Liver (tissue), 3 donors: ENCODE measurements around the gene SPSB1.

Experiments
- NR2F2 ChIP-seq: IDR thresholded peaks from 2 replicates; pipeline ENCODE4 v1.6.1; 2016; ENCODE audit warnings: antibody characterized with exemption
- RAD21 ChIP-seq, 2 donors: IDR thresholded peaks; 2 replicates each; pipeline ENCODE4 v1.6.1; 2016; ENCODE audit warnings: antibody characterized with exemption in 2 of 2, mild to moderate bottlenecking in 2 of 2
- RXRA ChIP-seq, 2 donors: IDR thresholded peaks; 2 replicates each; pipeline ENCODE4 v1.6.1; 2017 to 2018; ENCODE audit warnings: antibody characterized with exemption in 2 of 2, mild to moderate bottlenecking in 1 of 2
- TAF1 ChIP-seq: conservative IDR thresholded peaks from 2 replicates; pipeline ENCODE4 v1.6.1; 2016; ENCODE audit warnings: antibody characterized with exemption, mild to moderate bottlenecking
- TF ChIP-seq, protein P1 (sequence below): fragments of 150-350 bp; IDR thresholded peaks from 2 replicates; pipeline ENCODE4 v1.5.1; 2017; ENCODE audit warnings: improper control_type of control experiment, low read depth, low read length; ENCODE audit not compliant: missing input control
- TF ChIP-seq, protein P2 (sequence below): IDR thresholded peaks from 2 replicates; pipeline ENCODE4 v1.6.1; 2016; ENCODE audit warnings: antibody characterized with exemption
- TF ChIP-seq, protein P3 (sequence below): IDR thresholded peaks from 2 replicates; pipeline ENCODE4 v1.6.1; 2016; ENCODE audit warnings: antibody characterized with exemption
- TF ChIP-seq, protein P4 (sequence below): IDR thresholded peaks from 2 replicates; pipeline ENCODE4 v1.6.1; 2016; ENCODE audit warnings: antibody characterized with exemption, mild to moderate bottlenecking
- donor health status: healthy.
- donor health status: healthy.

DNA sequence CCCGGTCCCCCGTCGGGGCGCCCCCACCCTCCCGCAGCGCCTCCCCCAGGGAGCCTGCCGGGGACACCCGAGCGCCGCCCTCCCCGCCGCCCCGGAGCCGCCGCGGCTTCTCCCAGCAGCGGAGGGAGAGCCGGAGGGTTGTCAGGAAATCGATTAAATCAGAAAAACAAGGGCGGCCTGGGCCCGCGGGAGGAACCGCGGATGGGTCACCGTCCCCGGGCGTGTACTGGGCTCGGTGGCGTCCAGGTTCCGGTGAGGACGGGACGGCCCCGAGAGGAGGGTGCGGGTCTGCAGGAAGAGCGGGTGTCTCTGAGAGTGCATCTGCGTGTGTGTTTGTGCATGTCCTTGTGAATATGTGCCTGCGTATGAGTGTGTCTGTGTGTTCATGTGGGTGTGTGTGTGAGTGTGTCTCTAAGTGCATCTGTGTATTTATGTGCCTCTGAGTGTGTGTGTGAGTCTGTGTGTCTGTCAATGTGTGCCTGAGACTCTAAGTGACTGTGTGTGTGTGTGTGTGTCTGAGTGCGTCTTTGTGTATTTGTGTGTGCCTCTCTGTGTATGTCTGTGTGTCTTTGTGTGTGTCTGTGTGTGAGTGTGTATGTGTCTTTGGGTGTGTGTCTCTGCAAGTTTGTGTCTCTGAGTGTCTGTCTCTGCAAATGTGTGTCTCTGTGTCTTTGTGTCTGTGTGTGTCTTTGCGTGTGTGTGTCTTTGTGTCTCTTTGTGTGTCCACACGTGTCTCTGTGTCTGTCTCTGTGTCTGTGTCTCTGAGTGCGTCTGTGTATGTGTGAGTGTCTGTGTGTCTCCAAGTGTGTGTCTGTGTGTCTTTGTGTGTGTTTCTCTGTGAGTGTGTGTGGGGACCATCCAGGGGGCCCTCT is 1.1 kb downstream of the SPSB1 start:
- TF ChIP-seq RAD21 (IDR thresholded peaks at IDR 0.05) (peak in 1 of 2 donors; percentile 41), RXRA (IDR thresholded peaks at IDR 0.05) (no peak), TAF1 (no peak), NR2F2 (no peak)
- TF ChIP-seq, protein P1, sequence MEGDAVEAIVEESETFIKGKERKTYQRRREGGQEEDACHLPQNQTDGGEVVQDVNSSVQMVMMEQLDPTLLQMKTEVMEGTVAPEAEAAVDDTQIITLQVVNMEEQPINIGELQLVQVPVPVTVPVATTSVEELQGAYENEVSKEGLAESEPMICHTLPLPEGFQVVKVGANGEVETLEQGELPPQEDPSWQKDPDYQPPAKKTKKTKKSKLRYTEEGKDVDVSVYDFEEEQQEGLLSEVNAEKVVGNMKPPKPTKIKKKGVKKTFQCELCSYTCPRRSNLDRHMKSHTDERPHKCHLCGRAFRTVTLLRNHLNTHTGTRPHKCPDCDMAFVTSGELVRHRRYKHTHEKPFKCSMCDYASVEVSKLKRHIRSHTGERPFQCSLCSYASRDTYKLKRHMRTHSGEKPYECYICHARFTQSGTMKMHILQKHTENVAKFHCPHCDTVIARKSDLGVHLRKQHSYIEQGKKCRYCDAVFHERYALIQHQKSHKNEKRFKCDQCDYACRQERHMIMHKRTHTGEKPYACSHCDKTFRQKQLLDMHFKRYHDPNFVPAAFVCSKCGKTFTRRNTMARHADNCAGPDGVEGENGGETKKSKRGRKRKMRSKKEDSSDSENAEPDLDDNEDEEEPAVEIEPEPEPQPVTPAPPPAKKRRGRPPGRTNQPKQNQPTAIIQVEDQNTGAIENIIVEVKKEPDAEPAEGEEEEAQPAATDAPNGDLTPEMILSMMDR: no peak
- TF ChIP-seq, protein P2, sequence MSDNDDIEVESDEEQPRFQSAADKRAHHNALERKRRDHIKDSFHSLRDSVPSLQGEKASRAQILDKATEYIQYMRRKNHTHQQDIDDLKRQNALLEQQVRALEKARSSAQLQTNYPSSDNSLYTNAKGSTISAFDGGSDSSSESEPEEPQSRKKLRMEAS: no peak
- TF ChIP-seq, protein P3, sequence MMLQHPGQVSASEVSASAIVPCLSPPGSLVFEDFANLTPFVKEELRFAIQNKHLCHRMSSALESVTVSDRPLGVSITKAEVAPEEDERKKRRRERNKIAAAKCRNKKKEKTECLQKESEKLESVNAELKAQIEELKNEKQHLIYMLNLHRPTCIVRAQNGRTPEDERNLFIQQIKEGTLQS: no peak
- TF ChIP-seq, protein P4, sequence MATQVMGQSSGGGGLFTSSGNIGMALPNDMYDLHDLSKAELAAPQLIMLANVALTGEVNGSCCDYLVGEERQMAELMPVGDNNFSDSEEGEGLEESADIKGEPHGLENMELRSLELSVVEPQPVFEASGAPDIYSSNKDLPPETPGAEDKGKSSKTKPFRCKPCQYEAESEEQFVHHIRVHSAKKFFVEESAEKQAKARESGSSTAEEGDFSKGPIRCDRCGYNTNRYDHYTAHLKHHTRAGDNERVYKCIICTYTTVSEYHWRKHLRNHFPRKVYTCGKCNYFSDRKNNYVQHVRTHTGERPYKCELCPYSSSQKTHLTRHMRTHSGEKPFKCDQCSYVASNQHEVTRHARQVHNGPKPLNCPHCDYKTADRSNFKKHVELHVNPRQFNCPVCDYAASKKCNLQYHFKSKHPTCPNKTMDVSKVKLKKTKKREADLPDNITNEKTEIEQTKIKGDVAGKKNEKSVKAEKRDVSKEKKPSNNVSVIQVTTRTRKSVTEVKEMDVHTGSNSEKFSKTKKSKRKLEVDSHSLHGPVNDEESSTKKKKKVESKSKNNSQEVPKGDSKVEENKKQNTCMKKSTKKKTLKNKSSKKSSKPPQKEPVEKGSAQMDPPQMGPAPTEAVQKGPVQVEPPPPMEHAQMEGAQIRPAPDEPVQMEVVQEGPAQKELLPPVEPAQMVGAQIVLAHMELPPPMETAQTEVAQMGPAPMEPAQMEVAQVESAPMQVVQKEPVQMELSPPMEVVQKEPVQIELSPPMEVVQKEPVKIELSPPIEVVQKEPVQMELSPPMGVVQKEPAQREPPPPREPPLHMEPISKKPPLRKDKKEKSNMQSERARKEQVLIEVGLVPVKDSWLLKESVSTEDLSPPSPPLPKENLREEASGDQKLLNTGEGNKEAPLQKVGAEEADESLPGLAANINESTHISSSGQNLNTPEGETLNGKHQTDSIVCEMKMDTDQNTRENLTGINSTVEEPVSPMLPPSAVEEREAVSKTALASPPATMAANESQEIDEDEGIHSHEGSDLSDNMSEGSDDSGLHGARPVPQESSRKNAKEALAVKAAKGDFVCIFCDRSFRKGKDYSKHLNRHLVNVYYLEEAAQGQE: no peak
